EL (cell line): Measurements from ENCODE around the gene DUS4L.
A peak's percentile ranks its signal among the peaks of the same experiment; 100 is the strongest.

Source experiments
- DNase-seq: peaks from one replicate; pipeline ENCODE4 v3.0.0-alpha.2; 2016

Gene DUS4L

GRCh38 chr7:107580716-107581383, 17.1 kb downstream of the DUS4L start:
- no peak for DNase-seq

DNA sequence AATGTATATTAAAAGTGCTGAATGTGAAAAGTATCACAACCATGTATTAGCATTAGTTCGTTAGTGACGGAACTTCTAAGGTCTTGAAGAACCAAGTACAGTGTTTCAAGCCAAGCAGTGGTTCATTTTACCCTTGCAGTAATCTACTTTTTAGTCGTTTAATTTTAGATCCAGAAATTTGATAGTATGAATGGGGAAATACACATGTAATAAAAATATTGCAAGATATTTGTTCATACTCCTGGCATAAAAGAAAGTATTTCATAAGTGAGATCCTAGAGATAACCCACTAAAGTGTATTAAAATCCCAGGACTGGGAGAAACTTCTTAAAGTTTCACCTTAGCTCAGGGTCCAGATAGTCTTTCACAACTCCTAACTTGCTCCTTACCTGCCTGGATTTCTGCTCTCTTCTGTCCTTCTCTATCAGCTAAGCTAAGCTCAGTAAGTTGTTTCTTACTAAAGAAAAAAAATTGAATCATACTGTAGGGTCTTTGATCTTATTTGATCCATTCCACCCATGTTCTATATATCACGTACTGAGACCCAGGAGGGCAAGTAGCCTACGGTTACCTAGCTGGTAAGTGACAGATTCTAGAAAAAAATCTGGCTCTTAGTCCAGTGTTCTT, 17.7 kb downstream of the DUS4L start:
- no peak for DNase-seq

DNA sequence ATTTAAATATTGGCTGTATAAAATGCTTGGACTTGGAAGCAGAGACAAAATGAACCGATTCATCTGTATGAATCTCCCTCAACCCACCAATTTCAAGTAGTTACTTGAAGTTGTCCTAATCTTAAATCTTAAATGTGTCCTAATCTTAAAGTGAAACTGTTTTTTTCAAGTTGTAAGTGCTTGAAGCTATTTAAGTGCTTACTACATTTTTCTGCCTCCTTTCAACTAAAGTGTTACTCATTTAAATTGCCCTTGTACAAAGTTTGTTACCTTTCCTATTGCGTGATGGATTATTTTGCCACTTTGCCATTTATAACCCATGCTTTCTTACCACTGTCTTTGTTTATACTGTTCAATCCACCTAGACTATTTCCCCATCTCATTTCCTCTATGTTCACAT, 19.1 kb downstream of the DUS4L start:
- no peak for DNase-seq

DNA sequence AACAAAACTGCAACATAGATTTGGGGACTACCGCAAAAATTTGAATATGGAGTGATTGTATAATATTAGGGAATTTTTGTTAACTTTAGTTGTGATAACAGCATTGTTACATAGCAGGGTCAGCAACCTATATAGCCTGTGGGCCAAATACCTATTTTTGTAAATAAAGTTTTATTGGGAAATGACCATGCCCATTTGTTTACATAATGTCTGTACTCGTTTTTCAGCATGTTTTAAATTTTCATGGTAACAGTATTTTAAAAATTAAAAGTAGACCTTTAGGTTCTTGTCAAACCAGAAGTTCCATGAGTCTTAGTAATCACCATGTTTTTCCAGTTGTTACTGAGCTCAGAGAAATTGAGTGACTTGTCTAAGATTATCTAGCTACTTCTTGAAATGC, 20.9 kb downstream of the DUS4L start:
- DNase-seq, result no peak

DNA sequence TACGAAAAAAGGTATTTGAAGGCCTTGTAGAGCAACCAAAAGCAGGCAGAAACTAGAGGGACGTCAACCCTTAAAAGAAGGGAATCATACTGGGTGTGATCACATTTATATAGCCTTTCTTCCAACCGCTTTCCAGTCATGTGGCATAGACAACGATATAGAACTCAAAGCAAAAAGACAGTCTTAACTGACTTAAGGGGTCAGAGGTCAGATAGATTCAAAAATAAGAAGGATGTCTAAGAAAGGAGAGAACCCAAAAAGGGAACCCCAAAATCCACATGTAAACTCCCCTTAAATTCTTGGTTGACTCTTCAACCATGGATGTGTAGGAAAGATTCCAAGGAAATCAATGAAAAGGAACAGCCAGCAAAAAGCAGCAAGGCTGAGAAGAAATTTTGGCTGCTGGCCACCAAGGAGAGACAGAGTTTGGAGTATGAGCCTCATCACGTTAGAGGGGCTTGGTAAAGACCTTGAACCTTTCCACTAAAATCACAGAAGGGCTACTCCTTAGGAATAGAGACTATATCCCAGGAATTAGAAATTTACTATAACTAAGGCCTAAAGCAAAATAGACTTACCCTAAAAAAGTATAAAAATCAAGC, 24.9 kb downstream of the DUS4L start:
- DNase-seq, result no peak

DNA sequence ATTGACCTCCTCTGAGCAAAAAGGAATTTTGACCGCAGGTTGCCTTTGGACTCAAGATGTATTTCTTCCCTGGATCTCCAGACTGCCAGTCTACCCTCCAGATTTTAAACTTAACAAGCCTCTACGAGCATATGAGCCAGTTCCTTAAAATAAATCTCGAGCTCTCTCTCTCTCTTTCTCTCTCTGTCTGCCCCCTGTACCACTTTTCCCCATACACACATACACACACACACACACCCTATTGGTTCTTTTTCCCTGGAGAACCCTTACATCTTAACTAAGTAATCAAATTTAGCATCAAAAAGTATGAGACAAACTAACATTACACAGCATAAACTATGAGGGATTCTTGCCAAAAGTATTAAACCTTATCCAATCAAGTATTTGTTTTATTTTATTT, 27.6 kb downstream of the DUS4L start:
- DNase-seq, result no peak

DNA sequence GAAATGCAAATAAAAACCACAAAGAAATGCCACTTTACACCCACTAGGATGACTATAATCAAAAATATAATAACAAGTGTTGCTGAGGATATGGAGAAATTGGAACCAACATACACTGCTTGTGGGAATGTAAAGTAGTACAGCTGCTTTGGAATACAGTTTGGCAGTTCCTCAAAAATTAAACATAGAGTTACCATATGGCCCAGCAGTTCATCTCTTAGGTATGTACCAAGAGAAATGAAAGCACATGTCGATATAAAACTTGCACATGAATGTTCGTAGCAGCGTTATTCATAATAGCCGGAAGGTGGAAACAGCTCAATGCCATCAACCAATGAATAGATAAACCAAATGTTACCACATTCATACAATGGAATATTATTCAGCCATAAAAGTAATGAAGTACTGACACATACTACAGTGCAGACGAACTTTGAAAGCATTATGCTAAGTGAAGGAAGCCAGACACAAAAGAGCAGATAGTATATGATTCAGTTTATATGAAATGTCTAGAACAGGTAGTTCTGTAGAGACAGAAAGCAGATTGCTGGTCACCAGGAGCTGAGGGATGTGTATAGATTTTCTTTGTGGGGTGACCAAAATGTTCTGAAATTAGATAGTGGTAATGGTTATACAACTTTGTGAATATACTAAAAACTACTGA, 28.7 kb downstream of the DUS4L start:
- DNase-seq, result peak; percentile 66

DNA sequence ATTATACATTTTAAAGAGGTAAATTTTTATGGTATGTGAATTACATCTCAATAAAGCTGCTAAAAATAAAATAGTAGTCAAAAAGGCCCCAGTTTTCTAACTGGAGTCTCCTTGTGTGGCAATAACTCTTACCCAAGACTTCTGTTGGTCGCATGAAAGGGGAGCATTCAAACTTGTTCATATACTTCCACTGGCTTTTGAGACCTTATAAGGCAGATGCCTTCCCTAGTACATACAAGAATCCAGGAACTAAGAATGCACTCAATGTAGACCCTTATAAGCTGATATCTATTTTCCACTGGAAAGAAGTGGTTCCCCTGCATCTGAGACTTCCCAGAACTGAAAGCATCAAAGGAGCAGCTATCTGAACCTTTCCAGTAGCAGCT, 29.2 kb downstream of the DUS4L start:
- DNase-seq, result no peak

- DNase-seq, result peak; percentile 89
Measured at GRCh38 chr7:107594961-107595737, 31.4 kb downstream of the DUS4L start.

GRCh38 chr7:107596881-107597581, 33.3 kb downstream of the DUS4L start:
- no peak for DNase-seq

GRCh38 chr7:107597582-107597916, 33.8 kb downstream of the DUS4L start:
- no peak for DNase-seq

GRCh38 chr7:107597953-107598352, 34.2 kb downstream of the DUS4L start:
- no peak for DNase-seq

DNA sequence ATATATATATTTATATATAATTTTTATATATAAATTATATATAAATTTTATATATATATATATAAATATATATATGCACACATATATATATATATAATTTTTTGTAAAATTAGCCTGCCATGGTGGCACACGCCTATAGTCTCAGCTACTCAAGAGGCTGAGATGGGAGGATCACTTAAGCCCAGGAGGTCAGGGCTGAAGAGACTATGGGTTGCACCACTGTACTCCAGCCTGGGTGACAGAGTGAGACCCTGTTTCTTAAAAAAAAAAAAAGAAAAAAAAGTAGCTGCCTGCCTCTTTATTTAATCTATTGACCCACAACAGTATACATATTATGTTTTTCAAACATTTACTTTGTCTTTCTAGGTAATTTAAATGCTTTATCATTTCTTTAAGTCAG, 35.5 kb downstream of the DUS4L start:
- no peak for DNase-seq

- DNase-seq, result no peak
Measured at GRCh38 chr7:107600816-107601215, 37.0 kb downstream of the DUS4L start.

DNA sequence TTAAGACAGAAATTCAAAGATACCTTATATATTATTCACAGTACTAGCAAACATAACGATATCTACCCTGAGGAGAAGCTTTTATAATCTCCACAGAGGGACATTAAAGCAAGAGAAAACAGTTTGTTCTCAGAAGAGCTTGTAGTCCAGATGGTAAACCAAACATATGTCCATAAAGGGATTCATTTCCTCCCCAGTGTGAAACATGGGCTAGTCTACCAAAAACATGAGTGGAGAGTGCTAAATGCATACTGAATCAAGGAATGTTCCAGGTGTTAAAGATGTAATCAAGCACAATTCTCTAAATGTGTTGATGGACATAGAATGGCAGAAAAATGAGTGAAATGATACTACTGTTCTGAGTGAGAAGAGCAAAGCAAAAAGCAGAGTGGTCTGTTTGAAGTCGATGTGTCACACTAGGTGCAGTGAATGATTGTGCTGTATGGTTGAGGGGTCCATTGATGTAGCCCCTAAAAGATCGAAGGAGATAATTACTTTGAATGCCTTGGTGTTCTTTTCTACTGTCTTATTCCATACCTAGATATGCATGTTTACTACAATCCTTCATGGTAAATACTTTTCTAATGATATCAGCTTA, 41.5 kb downstream of the DUS4L start:
- DNase-seq, result no peak

DNA sequence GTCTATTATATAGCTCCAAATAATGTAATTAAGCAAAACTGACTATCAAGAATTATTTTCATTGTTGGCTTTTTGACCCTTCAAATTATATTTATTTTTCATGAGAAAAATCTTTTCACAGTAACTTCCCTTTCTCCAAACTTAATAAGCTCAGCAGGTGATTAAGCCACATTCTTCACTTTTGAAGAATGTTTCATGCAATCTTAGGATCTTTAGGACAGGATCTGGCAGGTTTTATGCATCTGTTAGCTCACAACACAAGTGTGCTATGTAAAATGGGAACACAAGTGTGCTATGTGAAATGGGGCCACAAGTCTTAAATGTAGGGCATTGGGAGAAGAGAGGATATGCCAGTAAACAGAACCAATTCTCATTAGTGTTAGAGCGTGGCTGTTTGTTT, 42.5 kb downstream of the DUS4L start:
- DNase-seq, result no peak

- DNase-seq, result no peak
Measured at GRCh38 chr7:107609811-107610261, 46.1 kb downstream of the DUS4L start.

DNA sequence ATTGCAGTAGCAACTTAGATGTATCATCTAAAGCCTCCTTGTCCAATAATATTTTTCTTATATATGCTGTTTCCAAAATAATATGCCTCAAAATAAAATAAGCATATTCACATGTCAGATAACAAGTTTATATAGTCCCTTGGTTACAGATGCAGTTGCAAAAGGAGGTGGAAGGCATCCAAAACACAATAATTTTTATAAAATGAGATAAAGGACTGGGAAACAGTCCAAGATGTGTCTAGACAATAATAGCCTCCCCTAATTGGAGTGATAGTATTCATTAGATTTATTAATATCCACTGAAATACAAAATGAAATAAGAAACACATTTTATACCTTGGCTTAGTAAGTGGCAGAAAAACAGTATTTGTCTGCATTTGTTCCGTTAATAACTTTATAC, 46.6 kb downstream of the DUS4L start:
- no peak for DNase-seq

- DNase-seq, result no peak
Measured at GRCh38 chr7:107613439-107613838, 49.7 kb downstream of the DUS4L start.

- DNase-seq, result no peak
Measured at GRCh38 chr7:107613948-107614347, 50.2 kb downstream of the DUS4L start.

GRCh38 chr7:107614425-107614824, 50.7 kb downstream of the DUS4L start:
- peak; percentile 70 for DNase-seq
